ENCODE results near the gene AQP5. TPM values are rescaled to one million over a fixed set of nuclear protein-coding genes. Genes with fewer than 3 reads are reported as not detected.

AQP5 gene
- total and polyA plus RNA-seq, 2 of the 8 experiments (the other 6 are each of a cell fraction or from before 2014, with no cell fraction given), result 2.5 to 3.2 TPM

- H2BK20ac ChIP-seq (ENCODE audit: low read length), result no peak overlapping the region
- DNase-seq (ENCODE audit: low read depth in 1 of 2, low spot score in 2 of 2), result no peak
- no peak overlapping the region for H3K14ac ChIP-seq (ENCODE audit: insufficient read length)
- no peak overlapping the region for H2AK5ac ChIP-seq (ENCODE audit: low read depth, low read length)
- H3K4me2 ChIP-seq (ENCODE audit: insufficient read depth in 1 of 2, low read depth in 2 of 2, low read length in 2 of 2), result no peak overlapping the region
- H3K27me3 ChIP-seq (replicated peaks in 1 of 4; ENCODE audit: control insufficient read depth in 3 of 4, extremely low read depth in 1 of 4, insufficient read depth in 3 of 4, low read length in 3 of 4), result no peaks in the 10 kb centered on the region
- H3K79me2 ChIP-seq (ENCODE audit: control insufficient read depth in 1 of 2, insufficient read depth in 2 of 2, low read length in 2 of 2), result no peaks in the 10 kb centered on the region
- H3K56ac ChIP-seq (replicated peaks; ENCODE audit: insufficient read length, low read depth, low read length), result no peak overlapping the region
- no peak overlapping the region for H2BK120ac ChIP-seq (replicated peaks; ENCODE audit: low read depth, low read length)
- no peak overlapping the region for H3K23ac ChIP-seq (ENCODE audit: insufficient read length)
- H3K4me3 ChIP-seq (ENCODE audit: extremely low read depth in 1 of 4, insufficient read depth in 2 of 4, low read depth in 3 of 4, low read length in 4 of 4), result no peak overlapping the region
- no peaks in the 10 kb centered on the region for H3K9me3 ChIP-seq (ENCODE audit: insufficient read depth in 2 of 2, low read depth in 1 of 2, low read length in 1 of 2)
- H3K27ac ChIP-seq (ENCODE audit: low read depth, low read length), result no peak overlapping the region
- ChIA-PET CTCF (ENCODE audit: partially characterized antibody) (interaction anchor here (1.0 to 23.0 kb wide), 9 partner anchors 9 to 111 kb away, joined by 3 to 420 read pairs (median 4); partner anchors contain the start of genes AQP5, AQP6, ASIC1 and SMARCD1), POLR2A (ENCODE audit: partially characterized antibody) (interaction anchor here (1.3 kb wide), 1 partner anchor 17 kb away, joined by 4 read pairs; no protein-coding TSS in a partner anchor)
- no peak overlapping the region for H2BK5ac ChIP-seq (ENCODE audit: low read depth, low read length)
- H2AFZ ChIP-seq (ENCODE audit: low read length), result no peak overlapping the region
- H4K91ac ChIP-seq (replicated peaks; ENCODE audit: insufficient read length, low read length), result no peak overlapping the region
- 95% methylated on average over 4 of the region's 4 CpGs; no CpG with 5 or more reads in 1 of the 2 experiments for WGBS, 2 experiments (ENCODE audit: extremely low coverage in 1 of 2, insufficient coverage in 1 of 2, insufficient read length in 1 of 2, insufficient replicate concordance in 2 of 2, low coverage in 1 of 2, low lambda C conversion rate in 2 of 2, missing lambda C conversion rate in 1 of 2)
- H2BK15ac ChIP-seq (ENCODE audit: low read length), result no peak overlapping the region
- no peak overlapping the region for H3K4ac ChIP-seq (replicated peaks; ENCODE audit: insufficient read length, low read depth, low read length)
- H3K79me1 ChIP-seq (ENCODE audit: low read depth, low read length), result no peaks in the 10 kb centered on the region
- H3K4me1 ChIP-seq (replicated peaks in 1 of 4; ENCODE audit: control insufficient read depth in 3 of 4, insufficient read depth in 4 of 4, low read length in 3 of 4), result peaks cover 0 to 9% (median 2%) of the 10 kb centered on the region in 4 experiments; a peak in 3 of 7 replicates
- no peak overlapping the region for H4K8ac ChIP-seq (ENCODE audit: extremely low read depth, insufficient read depth, low read length)
- H2BK12ac ChIP-seq (ENCODE audit: low read depth, low read length), result no peak overlapping the region
- no peak for FAIRE-seq
- no peak overlapping the region for H3K9ac ChIP-seq (replicated peaks in 1 of 4; ENCODE audit: extremely low read depth in 1 of 4, low read depth in 3 of 4, low read length in 3 of 4)
- H3K18ac ChIP-seq (ENCODE audit: extremely low read depth, low read length), result no peak overlapping the region
- no peaks in the 10 kb centered on the region for H4K20me1 ChIP-seq (replicated peaks in 1 of 2; ENCODE audit: control insufficient read depth in 1 of 2, insufficient read depth in 2 of 2, low read length in 2 of 2)
- H3K36me3 ChIP-seq (ENCODE audit: control insufficient read depth in 2 of 4, insufficient read depth in 4 of 4, low read length in 3 of 4), result no peaks in the 10 kb centered on the region
- no peak overlapping the region for H4K5ac ChIP-seq (ENCODE audit: insufficient read length, low read depth, low read length)
- H3K23me2 ChIP-seq (ENCODE audit: low read depth, low read length), result no peaks in the 10 kb centered on the region
- TF ChIP-seq GTF2F1 (IDR thresholded peaks at IDR 0.05; ENCODE audit: borderline replicate concordance, low read depth, low read length) (no peak), NRF1 (IDR thresholded peaks at IDR 0.05; ENCODE audit: low read depth, low read length) (no peak), JUND (IDR thresholded peaks at IDR 0.05; ENCODE audit: low read length) (no peak), FOSL1 (IDR thresholded peaks at IDR 0.05; ENCODE audit: insufficient read depth, low read depth, low read length) (no peak), BACH1 (IDR thresholded peaks at IDR 0.05; ENCODE audit: low read length) (no peak), TCF12 (IDR thresholded peaks at IDR 0.05; ENCODE audit: low read depth, low read length) (no peak), YY1 (IDR thresholded peaks at IDR 0.05; ENCODE audit: low read depth, low read length) (no peak), RXRA (IDR thresholded peaks at IDR 0.05; ENCODE audit: insufficient read depth, low read depth, low read length) (no peak), NANOG (IDR thresholded peaks at IDR 0.05; ENCODE audit: insufficient read depth, low read depth, low read length, poor library complexity, severe bottlenecking) (no peak), SIRT6 (IDR thresholded peaks at IDR 0.05; ENCODE audit: low read length) (no peak), HDAC6 (IDR thresholded peaks at IDR 0.05; ENCODE audit: low read depth, low read length) (no peak), SP2 (IDR thresholded peaks at IDR 0.05; ENCODE audit: low read length) (no peak), TAF7 (optimal IDR thresholded peaks at IDR 0.05; ENCODE audit: borderline replicate concordance, low read depth, low read length) (no peak), SP1 (IDR thresholded peaks at IDR 0.05; ENCODE audit: low read depth, low read length) (no peak), RNF2 (IDR thresholded peaks at IDR 0.05; ENCODE audit: borderline replicate concordance, low read depth, low read length, missing control alignments, poor library complexity, severe bottlenecking) (no peak)
These were observed 16.5 kb downstream of the AQP5 start for GRCh38 chr12:49978125-49978524.

All from H1 (cell line).